Activated naive CD4-positive, alpha-beta T cell treated with anti-CD3 and anti-CD28 coated beads, Interleukin-2, amount 10 ng/mL, durations not matched to agents 7 days and 5 days (primary cell): Measurements from ENCODE around the gene ATXN2L.
"Not testable (repeated sequence)": the region's sequence is repeated elsewhere in the genome, so short reads cannot be mapped to it uniquely, and the experiment has no call there.

Source experiments
- CTCF ChIA-PET: fragments of 350-600 bp; sonication (Branson Sonifier 250); formaldehyde crosslinking; loops from one replicate; lab custom pipeline; 2021; ENCODE audit warnings: antibody characterized with exemption; lab: Charles Lee
- DNase-seq: peaks from one replicate; pipeline ENCODE4 v3.0.0-alpha.2; 2020
- H3K27ac Mint-ChIP-seq: one replicate; pipeline ENCODE4 v1.8.0; 2021; ENCODE audit warnings: mild to moderate bottlenecking, moderate library complexity, mixed read lengths
- H3K27me3 Mint-ChIP-seq: one replicate; pipeline ENCODE4 v1.8.0; 2021; ENCODE audit warnings: mild to moderate bottlenecking, mixed read lengths
- H3K36me3 Mint-ChIP-seq: one replicate; pipeline ENCODE4 v1.8.0; 2021; ENCODE audit warnings: mixed read lengths
- H3K4me1 Mint-ChIP-seq: one replicate; pipeline ENCODE4 v1.8.0; 2021; ENCODE audit warnings: mixed read lengths
- H3K4me3 Mint-ChIP-seq: one replicate; pipeline ENCODE4 v1.8.0; 2021; ENCODE audit warnings: mild to moderate bottlenecking, moderate library complexity, mixed read lengths
- H3K9me3 Mint-ChIP-seq: one replicate; pipeline ENCODE4 v1.8.0; 2021; ENCODE audit warnings: mixed read lengths

ATXN2L gene

GRCh38 chr16:28880589-28880915 lies 57.8 kb downstream of the ATXN2L start:
- Mint-ChIP-seq H3K4me1 (peaks cover 34% of the 10 kb centered on the region), H3K36me3 (no peaks in the 10 kb centered on the region), H3K9me3 (no peaks in the 10 kb centered on the region), H3K27me3 (peaks cover 10% of the 10 kb centered on the region), H3K4me3 (peak overlapping the region; percentile 88), H3K27ac (no peak overlapping the region)
- DNase-seq: no peak
- CTCF ChIA-PET: interaction anchor here (1.9 kb wide), 1 partner anchor 65 kb away, joined by 7 read pairs; no protein-coding TSS in a partner anchor

- Mint-ChIP-seq H3K36me3 (no peaks in the 10 kb centered on the region), H3K27me3 (peaks cover 10% of the 10 kb centered on the region), H3K4me3 (peak overlapping the region; percentile 88), H3K27ac (no peak overlapping the region), H3K9me3 (no peaks in the 10 kb centered on the region), H3K4me1 (peaks cover 34% of the 10 kb centered on the region)
- CTCF ChIA-PET: interaction anchor here (0.9 kb wide), 1 partner anchor 64 kb away, joined by 4 read pairs; no protein-coding TSS in a partner anchor
- no peak for DNase-seq
These were observed 58.2 kb downstream of the ATXN2L start for GRCh38 chr16:28880955-28881354.

- H3K9me3 Mint-ChIP-seq, DNase-seq, H3K4me3 Mint-ChIP-seq, H3K27ac Mint-ChIP-seq, H3K36me3 Mint-ChIP-seq: not testable (repeated sequence)
- Mint-ChIP-seq H3K27me3 (peaks cover 10% of the 10 kb centered on the region), H3K4me1 (peaks cover 34% of the 10 kb centered on the region)
- CTCF ChIA-PET: interaction anchor here (0.9 kb wide), 1 partner anchor 63 kb away, joined by 4 read pairs; no protein-coding TSS in a partner anchor
These were observed 58.8 kb downstream of the ATXN2L start for GRCh38 chr16:28881565-28881964.

DNA sequence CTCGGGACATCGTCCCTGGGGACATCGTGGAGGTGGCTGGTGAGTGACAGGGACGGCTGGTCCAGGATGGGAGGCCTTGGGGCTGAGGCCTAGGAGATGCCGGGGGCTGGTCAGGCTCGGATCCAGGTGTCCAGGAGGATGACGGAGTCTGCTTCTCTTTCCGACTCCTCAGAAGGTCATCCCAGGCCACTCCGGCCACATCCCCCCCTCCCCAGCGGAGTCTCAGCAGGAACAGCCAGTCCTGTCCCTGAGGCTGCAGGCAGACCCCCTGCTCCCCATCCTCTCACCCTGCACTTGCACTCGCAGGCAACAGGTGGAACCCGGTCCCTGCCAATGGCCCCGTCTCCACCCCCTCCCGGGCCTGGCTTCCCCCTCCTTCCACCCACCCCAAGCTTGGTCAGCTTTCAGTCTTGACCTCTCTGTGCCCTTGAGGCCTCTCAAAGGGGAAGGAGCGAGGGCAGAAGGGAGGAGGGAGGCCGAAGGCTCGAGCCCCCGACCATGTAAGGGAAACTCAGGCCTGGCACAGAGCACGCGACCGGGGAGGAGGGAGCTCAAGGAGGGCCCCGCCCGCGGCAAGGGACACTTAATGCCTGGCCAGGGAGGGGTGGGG lies 59.9 kb downstream of the ATXN2L start:
- no peaks in the 10 kb centered on the region for H3K9me3 Mint-ChIP-seq
- H3K4me1 Mint-ChIP-seq: peaks cover 30% of the 10 kb centered on the region
- peaks cover 10% of the 10 kb centered on the region for H3K27me3 Mint-ChIP-seq
- CTCF ChIA-PET: no interaction called here
- H3K36me3 Mint-ChIP-seq: no peaks in the 10 kb centered on the region
- DNase-seq: no peak
- H3K4me3 Mint-ChIP-seq: no peak overlapping the region
- H3K27ac Mint-ChIP-seq: no peak overlapping the region

DNA sequence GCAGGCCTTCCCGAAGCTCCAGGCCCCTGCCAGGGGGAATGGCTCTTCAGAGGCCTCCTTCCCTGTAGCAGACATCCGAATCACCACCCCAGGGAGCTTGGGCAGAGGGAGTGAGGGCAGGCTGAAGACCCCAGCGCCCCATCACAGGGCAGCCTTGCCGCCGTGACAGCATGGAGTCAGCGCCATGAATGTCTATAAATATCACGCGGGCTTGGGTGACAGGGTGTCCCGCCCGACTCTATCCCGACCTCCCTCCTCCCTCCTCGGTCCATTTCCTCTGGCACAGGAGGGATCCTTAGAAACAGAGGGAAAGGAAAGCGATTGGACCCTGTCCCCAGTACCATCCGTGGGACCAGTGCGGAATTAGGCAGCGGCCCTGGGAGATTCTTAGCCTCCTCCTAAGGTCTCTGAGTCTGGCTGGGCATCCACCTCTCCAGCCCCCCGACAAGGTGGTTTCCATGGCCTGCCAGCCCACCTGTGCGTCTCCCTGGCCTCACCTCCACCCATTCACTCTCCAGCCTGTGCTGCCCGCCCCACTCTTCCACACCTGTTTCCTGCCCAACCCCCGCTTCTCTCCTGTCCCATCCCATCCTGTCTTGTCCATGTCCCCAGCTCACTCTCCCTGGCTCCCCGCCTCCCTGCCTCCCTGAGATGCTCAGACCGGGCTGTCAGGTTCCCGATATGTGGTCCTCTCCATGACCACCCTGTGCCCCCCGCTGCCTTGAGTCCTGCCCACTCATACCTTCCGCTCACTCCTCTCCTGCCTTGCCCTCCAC lies 60.6 kb downstream of the ATXN2L start:
- Mint-ChIP-seq H3K9me3 (no peaks in the 10 kb centered on the region), H3K36me3 (no peaks in the 10 kb centered on the region), H3K4me1 (peaks cover 25% of the 10 kb centered on the region), H3K4me3 (no peak overlapping the region), H3K27ac (peak overlapping the region; percentile 9), H3K27me3 (peaks cover 10% of the 10 kb centered on the region)
- CTCF ChIA-PET: no interaction called here
- no peak for DNase-seq

DNA sequence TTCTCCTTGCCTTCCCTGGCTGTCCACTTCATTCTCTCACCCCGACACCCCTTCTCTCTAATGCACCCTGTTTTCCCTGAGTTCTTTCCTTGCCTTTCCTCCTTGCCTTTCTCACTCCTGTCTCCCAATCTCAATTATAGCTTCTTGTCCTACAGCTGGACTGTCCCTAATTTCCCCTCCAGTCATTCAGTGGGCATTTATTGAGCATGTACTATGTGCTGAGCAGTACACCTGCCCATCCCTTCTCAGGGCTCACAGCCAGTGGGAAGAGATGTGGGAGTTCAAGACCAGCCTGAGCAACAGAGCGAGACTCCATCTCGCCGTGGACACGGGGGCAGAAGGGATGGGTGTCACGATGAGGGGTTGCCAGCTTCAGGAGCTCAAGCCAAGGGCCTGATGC lies 61.2 kb downstream of the ATXN2L start:
- Mint-ChIP-seq H3K27ac (no peak overlapping the region), H3K9me3 (no peaks in the 10 kb centered on the region), H3K4me1 (peaks cover 19% of the 10 kb centered on the region), H3K36me3 (no peaks in the 10 kb centered on the region), H3K27me3 (peaks cover 10% of the 10 kb centered on the region), H3K4me3 (no peak overlapping the region)
- no peak for DNase-seq
- CTCF ChIA-PET: interaction anchor here (0.7 kb wide), 1 partner anchor 11 kb away, joined by 3 read pairs; no protein-coding TSS in a partner anchor
